CD14-positive monocyte (primary cell): ENCODE data around the gene PGM5. TPM values are rescaled to one million over a fixed set of nuclear protein-coding genes. Genes with fewer than 3 reads are reported as not detected.
A peak's percentile ranks its signal among the peaks of the same experiment; 100 is the strongest.

ENCODE experiments used
- DNase-seq, 3 donors: peaks; one replicate each; pipeline ENCODE4 v3.0.0-alpha.2; 2011 to 2022
- H2AFZ ChIP-seq: 2 replicates; pipeline ENCODE4 v1.6.0; 2012; ENCODE audit warnings: mild to moderate bottlenecking, low read depth, low read length, inconsistent platforms; ENCODE audit not compliant: insufficient read depth, poor library complexity, severe bottlenecking
- H3K27ac ChIP-seq, 2 donors: 1 replicate in 1 of 2; 2 replicates in 1 of 2; pipeline ENCODE4 v1.5.1; 2012 to 2013; ENCODE audit warnings: low read length in 2 of 2, control low read depth in 1 of 2, inconsistent platforms in 1 of 2, low read depth in 1 of 2, mild to moderate bottlenecking in 1 of 2
- H3K27me3 ChIP-seq, 2 donors: one replicate each; pipeline versions ENCODE4 v1.6.0 to v1.6.1; 2011 to 2013; ENCODE audit warnings: low read length in 2 of 2; ENCODE audit not compliant: control insufficient read depth in 2 of 2, insufficient read depth in 2 of 2
- H3K36me3 ChIP-seq, 2 donors: replicated peaks in 1 of 2; 1 replicate in 1 of 2; 2 replicates in 1 of 2; pipeline versions ENCODE4 v1.5.1 to v1.6.1; 2012 to 2013; ENCODE audit warnings: low read length in 2 of 2, control low read depth in 1 of 2, inconsistent platforms in 1 of 2, mild to moderate bottlenecking in 1 of 2; ENCODE audit not compliant: insufficient read depth in 2 of 2, control insufficient read depth in 1 of 2
- H3K4me1 ChIP-seq, 2 donors: 1 replicate in 1 of 2; 2 replicates in 1 of 2; pipeline versions ENCODE4 v1.5.1 to v1.6.1; 2012 to 2013; ENCODE audit warnings: low read length in 2 of 2, control low read depth in 1 of 2, inconsistent platforms in 1 of 2, mild to moderate bottlenecking in 1 of 2, moderate library complexity in 1 of 2; ENCODE audit not compliant: insufficient read depth in 2 of 2, control insufficient read depth in 1 of 2
- H3K4me2 ChIP-seq: replicated peaks from 2 replicates; pipeline ENCODE3; 2012; ENCODE audit warnings: low read length, moderate library complexity, mild to moderate bottlenecking; ENCODE audit not compliant: poor library complexity, severe bottlenecking; ENCODE audit errors: extremely low read depth
- H3K4me3 ChIP-seq, 3 experiments: fragments of 200-600 bp in 1 of 3; sonication (generic) in 1 of 3; replicated peaks in 1 of 3; 1 replicate in 2 of 3; 2 replicates in 1 of 3; pipeline ENCODE4 v1.5.1; 2011 to 2013; ENCODE audit warnings: low read length in 3 of 3, mild to moderate bottlenecking in 3 of 3, control low read depth in 2 of 3, low read depth in 2 of 3, inconsistent platforms in 1 of 3, moderate library complexity in 1 of 3
- H3K79me2 ChIP-seq: 2 replicates; pipeline ENCODE4 v1.6.0; 2012; ENCODE audit warnings: mild to moderate bottlenecking, control low read depth, inconsistent platforms, low read length, moderate library complexity; ENCODE audit not compliant: insufficient read depth
- H3K9ac ChIP-seq: 2 replicates; pipeline ENCODE4 v1.6.0; 2017; ENCODE audit warnings: low read length, mild to moderate bottlenecking; ENCODE audit not compliant: insufficient read depth, poor library complexity, severe bottlenecking
- H3K9me3 ChIP-seq, 2 donors: replicated peaks in 1 of 2; 1 replicate in 1 of 2; 2 replicates in 1 of 2; pipeline versions ENCODE4 v1.5.1 to v1.6.1; 2012 to 2013; ENCODE audit warnings: low read length in 2 of 2, control low read depth in 1 of 2; ENCODE audit not compliant: control insufficient read depth in 1 of 2, insufficient read depth in 1 of 2
- H4K20me1 ChIP-seq: 2 replicates; pipeline ENCODE4 v1.6.0; 2012; ENCODE audit warnings: mild to moderate bottlenecking, low read length, control low read depth, moderate library complexity; ENCODE audit not compliant: insufficient read depth
- H3K27ac Mint-ChIP-seq, 7 donors: one replicate each; pipeline ENCODE4 v1.8.0; 2020; ENCODE audit warnings: mild to moderate bottlenecking in 7 of 7, mixed read lengths in 7 of 7, moderate library complexity in 6 of 7, inconsistent platforms in 2 of 7
- H3K27me3 Mint-ChIP-seq, 3 donors: one replicate each; pipeline ENCODE4 v1.8.0; 2021 to 2022; ENCODE audit warnings: low read depth in 3 of 3, mild to moderate bottlenecking in 3 of 3, mixed read lengths in 3 of 3, moderate library complexity in 3 of 3, inconsistent platforms in 1 of 3
- H3K36me3 Mint-ChIP-seq, 2 donors: one replicate each; pipeline ENCODE4 v1.8.0; 2020; ENCODE audit warnings: mixed read lengths in 2 of 2, inconsistent platforms in 1 of 2, mild to moderate bottlenecking in 1 of 2
- H3K4me1 Mint-ChIP-seq: one replicate; pipeline ENCODE4 v1.8.0; 2020; ENCODE audit warnings: mild to moderate bottlenecking, mixed read lengths
- H3K4me3 Mint-ChIP-seq, 2 donors: one replicate each; pipeline ENCODE4 v1.8.0; 2020; ENCODE audit warnings: mild to moderate bottlenecking in 2 of 2, mixed read lengths in 2 of 2, moderate library complexity in 1 of 2
- H3K9me3 Mint-ChIP-seq, 7 donors: one replicate each; pipeline ENCODE4 v1.8.0; 2020 to 2022; ENCODE audit warnings: mixed read lengths in 7 of 7, mild to moderate bottlenecking in 6 of 7, moderate library complexity in 6 of 7, inconsistent platforms in 2 of 7
- WGBS: methylation state at CpG from one replicate; pipeline ENCODE4 v1.1.5; 2013; ENCODE audit warnings: missing lambda C conversion rate; ENCODE audit not compliant: insufficient coverage; 5-methylcytosine and 5-hydroxymethylcytosine counted together
- intact Hi-C, 2 donors: fragments of 100-400 bp; cut with micrococcal nuclease; formaldehyde crosslinking; loops; one replicate each; pipeline versions ENCODE4 v1.15.0 to v1.15.1; 2023
- polyA plus RNA-seq, 3 donors: library from polyadenylated mRNA; depleted of rRNA in 1 of 3; unstranded in 2 of 3; stranded (reverse) in 1 of 3; fragments of 300-500 nt in 2 of 3; fragments of >200 nt in 1 of 3; fragmentation: Illumina TruSeq in 2 of 3; gene quantifications; 1 replicate in 2 of 3; 2 replicates in 1 of 3; pipeline ENCODE4 v1.2.3, GENCODE V29; 2012 to 2021
- TF ChIP-seq, protein P1 (sequence below): fragments of 200-600 bp; IDR thresholded peaks from one replicate; pipeline ENCODE4 v1.8.0; 2022; ENCODE audit warnings: antibody characterized with exemption, mild to moderate bottlenecking

PGM5 gene
- polyA plus RNA-seq, 3 donors = 0.35 to 1.2 (median 1.1) TPM

DNA sequence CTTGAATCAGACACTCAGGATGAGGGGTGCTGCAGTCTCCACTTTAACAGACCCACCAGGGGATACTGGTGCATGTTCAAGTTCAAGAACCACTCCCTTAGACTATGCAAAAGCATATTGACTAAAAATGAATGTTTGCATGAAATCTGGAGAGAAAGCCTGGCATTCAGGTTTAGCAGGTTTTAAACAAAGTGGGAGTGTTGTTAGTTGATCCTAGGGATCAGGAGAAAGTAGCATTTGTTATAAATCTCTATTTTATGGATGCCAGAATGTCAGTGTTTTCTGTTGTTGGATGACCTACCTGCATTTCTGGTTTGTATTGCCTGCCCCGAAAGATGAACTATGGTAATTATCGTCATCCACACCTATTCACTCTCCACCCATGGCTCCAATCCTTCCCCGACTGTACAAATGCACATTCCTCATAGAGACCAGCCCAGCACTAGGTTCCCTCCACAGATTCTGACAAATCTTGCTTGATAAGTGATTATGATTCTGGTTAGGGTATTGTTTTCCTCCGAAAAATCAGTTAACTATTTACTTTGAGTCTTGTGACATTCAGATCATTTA lies 167.0 kb downstream of the PGM5 start:
- H3K9me3 Mint-ChIP-seq = peaks cover 0 to 3% (median 2%) of the 10 kb centered on the region in 7 donors
- Histone ChIP-seq H3K4me1 (peaks cover 18 to 26% of the 10 kb centered on the region in 2 donors), H3K36me3 (no peaks in the 10 kb centered on the region), H3K9ac (no peak overlapping the region), H3K27me3 (no peaks in the 10 kb centered on the region), H3K4me2 (no peak overlapping the region), H3K4me3 (no peak overlapping the region), H4K20me1 (no peaks in the 10 kb centered on the region), H3K9me3 (peaks cover 0 to 1% of the 10 kb centered on the region in 2 donors), H3K27ac (no peak overlapping the region), H2AFZ (no peak overlapping the region), H3K79me2 (no peaks in the 10 kb centered on the region)
- no peak overlapping the region for H3K4me3 Mint-ChIP-seq
- no peak for DNase-seq
- H3K27me3 Mint-ChIP-seq = peaks cover 0 to 2% (median 0%) of the 10 kb centered on the region in 3 donors
- peaks cover 39% of the 10 kb centered on the region for H3K4me1 Mint-ChIP-seq
- TF ChIP-seq, protein P1, sequence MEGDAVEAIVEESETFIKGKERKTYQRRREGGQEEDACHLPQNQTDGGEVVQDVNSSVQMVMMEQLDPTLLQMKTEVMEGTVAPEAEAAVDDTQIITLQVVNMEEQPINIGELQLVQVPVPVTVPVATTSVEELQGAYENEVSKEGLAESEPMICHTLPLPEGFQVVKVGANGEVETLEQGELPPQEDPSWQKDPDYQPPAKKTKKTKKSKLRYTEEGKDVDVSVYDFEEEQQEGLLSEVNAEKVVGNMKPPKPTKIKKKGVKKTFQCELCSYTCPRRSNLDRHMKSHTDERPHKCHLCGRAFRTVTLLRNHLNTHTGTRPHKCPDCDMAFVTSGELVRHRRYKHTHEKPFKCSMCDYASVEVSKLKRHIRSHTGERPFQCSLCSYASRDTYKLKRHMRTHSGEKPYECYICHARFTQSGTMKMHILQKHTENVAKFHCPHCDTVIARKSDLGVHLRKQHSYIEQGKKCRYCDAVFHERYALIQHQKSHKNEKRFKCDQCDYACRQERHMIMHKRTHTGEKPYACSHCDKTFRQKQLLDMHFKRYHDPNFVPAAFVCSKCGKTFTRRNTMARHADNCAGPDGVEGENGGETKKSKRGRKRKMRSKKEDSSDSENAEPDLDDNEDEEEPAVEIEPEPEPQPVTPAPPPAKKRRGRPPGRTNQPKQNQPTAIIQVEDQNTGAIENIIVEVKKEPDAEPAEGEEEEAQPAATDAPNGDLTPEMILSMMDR = no peak
- peaks cover 0 to 2% of the 10 kb centered on the region in 2 donors for H3K36me3 Mint-ChIP-seq
- intact Hi-C loops = loop anchor here in 1 of 2 donors (10.0 kb wide), 1 partner anchor 51 kb away; no protein-coding TSS in a partner anchor
- WGBS = 100% methylated on average over 2 of the region's 4 CpGs
- no peak overlapping the region for H3K27ac Mint-ChIP-seq

DNA sequence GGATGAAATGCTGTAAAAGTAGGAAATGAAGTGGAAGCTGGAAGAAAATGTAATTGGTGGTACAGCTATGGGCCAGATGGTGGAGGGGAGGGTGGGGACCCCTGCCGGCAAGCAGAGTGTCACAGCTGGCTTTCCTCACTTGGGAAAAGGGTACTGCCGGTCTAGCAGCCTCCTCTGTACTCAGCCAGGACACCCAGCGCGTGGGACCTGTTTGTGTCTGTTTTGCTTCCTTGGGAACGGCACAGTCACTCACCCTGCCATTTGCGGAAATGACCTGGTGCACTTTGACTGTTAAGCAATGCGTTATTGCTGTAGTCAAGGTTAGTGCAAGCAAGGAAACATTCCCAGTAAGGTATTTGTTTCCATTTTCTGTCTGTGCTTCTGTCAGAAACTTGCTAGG lies 174.2 kb downstream of the PGM5 start:
- Histone ChIP-seq H2AFZ (no peak overlapping the region), H3K4me1 (peaks cover 23 to 26% of the 10 kb centered on the region in 2 donors), H4K20me1 (no peaks in the 10 kb centered on the region), H3K27ac (no peak overlapping the region), H3K36me3 (no peaks in the 10 kb centered on the region), H3K4me3 (no peak overlapping the region), H3K9ac (no peak overlapping the region), H3K79me2 (no peaks in the 10 kb centered on the region), H3K4me2 (no peak overlapping the region), H3K9me3 (no peaks in the 10 kb centered on the region), H3K27me3 (no peaks in the 10 kb centered on the region)
- Mint-ChIP-seq H3K27ac (peak overlapping the region in 6 of 7 donors; percentile 4 to 84 (median 70)), H3K4me3 (no peak overlapping the region), H3K9me3 (peaks cover 0 to under 1% (median 0%) of the 10 kb centered on the region in 7 donors), H3K36me3 (no peaks in the 10 kb centered on the region), H3K4me1 (peaks cover 44% of the 10 kb centered on the region), H3K27me3 (peaks cover 0 to 3% (median 2%) of the 10 kb centered on the region in 3 donors)
- intact Hi-C loops = no loop called here
- TF ChIP-seq, protein P1 = no peak
- DNase-seq = peak; percentile 23 to 50 (median 30)
- 84% methylated on average over 7 of the region's 7 CpGs for WGBS
